ENCODE data around the gene ADAMTS17.

DNA sequence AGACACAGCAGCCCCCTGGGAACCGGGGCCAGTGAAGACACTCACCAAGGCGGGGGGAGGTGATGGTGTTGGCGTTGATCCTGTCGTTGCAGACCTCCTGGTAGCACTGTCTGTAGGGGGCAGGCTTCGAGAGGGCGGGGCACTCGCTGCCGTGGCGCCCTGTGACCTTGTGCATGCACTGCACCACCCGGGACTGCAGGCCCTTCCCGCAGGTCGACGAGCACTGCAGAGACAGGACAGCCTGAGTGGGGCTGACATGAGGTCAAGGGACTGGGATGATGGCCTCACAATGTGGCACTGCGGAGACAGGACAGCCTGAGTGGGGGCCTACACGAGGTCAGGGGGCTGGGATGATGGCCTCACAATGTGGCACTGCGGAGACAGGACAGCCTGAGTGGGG is 365.8 kb downstream of the ADAMTS17 start:
- TF ChIP-seq, protein P1, sequence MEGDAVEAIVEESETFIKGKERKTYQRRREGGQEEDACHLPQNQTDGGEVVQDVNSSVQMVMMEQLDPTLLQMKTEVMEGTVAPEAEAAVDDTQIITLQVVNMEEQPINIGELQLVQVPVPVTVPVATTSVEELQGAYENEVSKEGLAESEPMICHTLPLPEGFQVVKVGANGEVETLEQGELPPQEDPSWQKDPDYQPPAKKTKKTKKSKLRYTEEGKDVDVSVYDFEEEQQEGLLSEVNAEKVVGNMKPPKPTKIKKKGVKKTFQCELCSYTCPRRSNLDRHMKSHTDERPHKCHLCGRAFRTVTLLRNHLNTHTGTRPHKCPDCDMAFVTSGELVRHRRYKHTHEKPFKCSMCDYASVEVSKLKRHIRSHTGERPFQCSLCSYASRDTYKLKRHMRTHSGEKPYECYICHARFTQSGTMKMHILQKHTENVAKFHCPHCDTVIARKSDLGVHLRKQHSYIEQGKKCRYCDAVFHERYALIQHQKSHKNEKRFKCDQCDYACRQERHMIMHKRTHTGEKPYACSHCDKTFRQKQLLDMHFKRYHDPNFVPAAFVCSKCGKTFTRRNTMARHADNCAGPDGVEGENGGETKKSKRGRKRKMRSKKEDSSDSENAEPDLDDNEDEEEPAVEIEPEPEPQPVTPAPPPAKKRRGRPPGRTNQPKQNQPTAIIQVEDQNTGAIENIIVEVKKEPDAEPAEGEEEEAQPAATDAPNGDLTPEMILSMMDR (IDR thresholded peaks at IDR 0.05; ENCODE audit: low read depth, low read length) = no peak
- no peak for TF ChIP-seq POLR2A (IDR thresholded peaks at IDR 0.05; ENCODE audit: extremely low read depth, insufficient read length)
